GM18909 (cell line): Measurements from ENCODE around the gene LMAN1.

ENCODE experiments used
- ATAC-seq: cut with Tn5 transposase; IDR thresholded peaks from one replicate; pipeline ENCODE4 v1.9.1; 2021; ENCODE audit warnings: mild to moderate bottlenecking; ENCODE audit not compliant: unreplicated experiment, poor library complexity

The LMAN1 gene, protein sequence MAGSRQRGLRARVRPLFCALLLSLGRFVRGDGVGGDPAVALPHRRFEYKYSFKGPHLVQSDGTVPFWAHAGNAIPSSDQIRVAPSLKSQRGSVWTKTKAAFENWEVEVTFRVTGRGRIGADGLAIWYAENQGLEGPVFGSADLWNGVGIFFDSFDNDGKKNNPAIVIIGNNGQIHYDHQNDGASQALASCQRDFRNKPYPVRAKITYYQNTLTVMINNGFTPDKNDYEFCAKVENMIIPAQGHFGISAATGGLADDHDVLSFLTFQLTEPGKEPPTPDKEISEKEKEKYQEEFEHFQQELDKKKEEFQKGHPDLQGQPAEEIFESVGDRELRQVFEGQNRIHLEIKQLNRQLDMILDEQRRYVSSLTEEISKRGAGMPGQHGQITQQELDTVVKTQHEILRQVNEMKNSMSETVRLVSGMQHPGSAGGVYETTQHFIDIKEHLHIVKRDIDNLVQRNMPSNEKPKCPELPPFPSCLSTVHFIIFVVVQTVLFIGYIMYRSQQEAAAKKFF

DNA sequence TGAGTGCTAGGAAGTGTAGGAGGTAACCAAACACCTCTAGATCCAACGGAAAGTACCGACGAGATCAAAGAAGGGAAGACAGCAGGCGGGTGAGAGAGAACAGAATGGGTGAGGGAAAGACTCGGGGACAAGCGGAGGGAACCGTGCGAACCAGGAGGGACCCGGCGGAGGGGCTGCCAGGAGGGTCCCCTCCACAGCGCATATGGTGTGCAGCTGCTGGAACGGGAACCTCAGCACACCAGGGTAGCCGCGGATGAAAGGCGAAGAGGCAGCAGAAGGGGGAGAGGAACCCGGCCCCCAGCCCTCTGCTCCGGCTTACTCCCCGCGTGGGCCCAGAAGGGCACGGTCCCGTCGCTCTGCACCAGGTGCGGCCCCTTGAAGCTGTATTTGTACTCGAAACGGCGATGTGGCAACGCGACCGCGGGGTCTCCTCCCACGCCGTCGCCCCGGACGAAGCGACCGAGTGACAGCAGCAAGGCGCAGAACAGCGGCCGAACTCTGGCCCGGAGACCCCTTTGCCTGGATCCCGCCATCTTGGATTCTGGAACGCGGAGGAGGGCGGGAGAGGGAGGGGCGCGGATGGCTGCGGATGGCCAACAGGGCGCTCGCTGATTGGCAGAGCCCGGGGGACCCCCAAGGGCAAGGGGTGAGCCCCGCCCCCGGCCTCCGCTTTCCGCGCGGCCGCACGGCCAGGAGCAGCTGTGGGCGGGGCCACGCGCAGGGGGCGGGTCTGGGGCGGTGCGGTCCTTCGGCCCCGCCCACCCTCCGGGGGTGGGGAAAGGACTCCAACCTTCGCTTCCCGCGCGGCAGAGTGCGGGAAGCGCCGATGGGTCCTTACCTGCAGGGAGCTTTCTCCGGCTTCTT is at the start of gene LMAN1:
Gene LMAN1, minus strand, starts transcription at position 554 of the 864 bp plus-strand sequence. Its CDS starts 21 bp downstream, at position 533.
- ATAC-seq = peak; percentile 97

GRCh38 chr18:59402432-59403090 is 43.5 kb upstream of the LMAN1 start:
- ATAC-seq = peak; percentile 96

DNA sequence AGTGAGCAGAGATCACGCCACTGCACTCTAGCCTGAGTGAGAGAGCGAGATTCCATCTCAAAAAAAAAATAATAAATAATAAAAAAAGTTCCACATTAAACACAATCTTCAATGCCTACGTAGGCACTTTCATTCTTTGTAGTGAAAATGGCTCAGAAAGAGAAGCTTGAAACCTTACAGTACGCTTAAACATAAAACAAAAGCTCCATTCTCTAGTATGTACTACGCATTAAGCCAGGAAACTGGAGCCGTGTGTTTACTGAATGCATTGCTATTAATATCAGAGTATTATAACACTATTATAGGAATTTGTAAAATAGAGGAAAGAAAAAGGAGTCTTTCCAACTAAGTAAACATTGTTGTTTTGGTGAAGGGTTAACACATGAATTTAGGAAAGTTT is 41.3 kb upstream of the LMAN1 start:
- ATAC-seq = no peak

DNA sequence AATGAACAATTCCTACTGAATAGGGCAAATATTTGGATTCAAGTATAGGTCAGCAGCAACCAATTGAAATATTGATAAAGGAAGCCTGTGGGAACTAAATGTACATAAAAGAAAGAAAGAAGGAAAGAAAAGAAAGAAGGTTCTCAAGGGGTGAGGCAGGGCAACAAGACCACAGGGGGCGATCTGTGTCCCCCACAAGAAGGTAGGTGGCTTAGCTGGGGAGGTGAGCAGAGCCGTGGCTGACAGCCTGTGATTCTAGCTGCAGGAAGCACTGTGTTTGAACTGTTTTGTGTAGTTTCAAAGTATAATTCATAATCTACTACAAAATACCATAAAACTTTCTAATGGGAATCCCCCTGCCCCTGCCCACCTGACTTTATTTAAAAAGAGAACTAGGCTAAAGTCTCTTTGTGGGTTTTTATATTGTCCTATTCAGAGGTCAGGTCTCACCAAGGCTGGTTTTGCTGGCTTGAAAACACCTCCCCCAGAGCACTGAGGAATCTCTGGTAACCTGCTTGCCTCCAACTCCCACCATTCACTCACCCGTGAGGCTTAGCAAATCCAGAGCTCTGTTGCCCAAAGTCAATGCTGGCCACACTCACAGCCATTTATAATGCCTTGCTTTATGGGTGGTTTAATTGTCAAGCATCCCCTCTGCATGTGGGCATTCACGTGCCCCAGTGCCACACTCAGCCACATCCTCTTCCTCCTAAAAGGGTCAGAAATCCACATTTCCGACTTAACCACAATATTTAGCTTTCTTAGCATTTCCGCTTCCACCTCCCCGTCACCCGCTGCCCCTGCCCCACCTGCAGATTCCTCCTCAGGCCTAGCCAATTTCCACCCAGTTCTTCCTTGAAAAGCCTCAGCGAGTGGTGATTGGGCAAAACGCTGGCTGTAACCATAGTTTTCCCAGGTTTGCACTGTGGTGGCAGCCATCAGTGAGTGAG is 36.4 kb upstream of the LMAN1 start:
- no peak for ATAC-seq

GRCh38 chr18:59393381-59393780 is 34.3 kb upstream of the LMAN1 start:
- no peak for ATAC-seq

DNA sequence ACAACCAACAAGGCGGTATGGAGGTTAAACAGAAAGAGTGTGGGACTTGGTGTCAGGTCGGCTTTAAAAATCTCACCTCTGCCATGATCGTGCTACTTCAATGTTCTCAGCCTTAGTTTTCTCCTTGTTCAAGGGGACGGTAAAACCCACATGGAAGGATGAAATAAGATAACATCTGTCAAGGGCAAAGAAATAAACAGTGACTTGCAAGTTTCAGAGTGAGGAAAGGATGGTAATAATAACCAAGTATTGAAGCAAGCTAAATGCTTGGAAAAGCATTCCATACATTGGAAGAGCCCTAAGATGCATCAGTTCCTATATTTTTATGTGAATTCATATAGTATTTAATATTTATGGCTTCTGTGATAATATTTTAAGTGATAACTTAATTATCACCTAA is 29.8 kb upstream of the LMAN1 start:
- no peak for ATAC-seq

DNA sequence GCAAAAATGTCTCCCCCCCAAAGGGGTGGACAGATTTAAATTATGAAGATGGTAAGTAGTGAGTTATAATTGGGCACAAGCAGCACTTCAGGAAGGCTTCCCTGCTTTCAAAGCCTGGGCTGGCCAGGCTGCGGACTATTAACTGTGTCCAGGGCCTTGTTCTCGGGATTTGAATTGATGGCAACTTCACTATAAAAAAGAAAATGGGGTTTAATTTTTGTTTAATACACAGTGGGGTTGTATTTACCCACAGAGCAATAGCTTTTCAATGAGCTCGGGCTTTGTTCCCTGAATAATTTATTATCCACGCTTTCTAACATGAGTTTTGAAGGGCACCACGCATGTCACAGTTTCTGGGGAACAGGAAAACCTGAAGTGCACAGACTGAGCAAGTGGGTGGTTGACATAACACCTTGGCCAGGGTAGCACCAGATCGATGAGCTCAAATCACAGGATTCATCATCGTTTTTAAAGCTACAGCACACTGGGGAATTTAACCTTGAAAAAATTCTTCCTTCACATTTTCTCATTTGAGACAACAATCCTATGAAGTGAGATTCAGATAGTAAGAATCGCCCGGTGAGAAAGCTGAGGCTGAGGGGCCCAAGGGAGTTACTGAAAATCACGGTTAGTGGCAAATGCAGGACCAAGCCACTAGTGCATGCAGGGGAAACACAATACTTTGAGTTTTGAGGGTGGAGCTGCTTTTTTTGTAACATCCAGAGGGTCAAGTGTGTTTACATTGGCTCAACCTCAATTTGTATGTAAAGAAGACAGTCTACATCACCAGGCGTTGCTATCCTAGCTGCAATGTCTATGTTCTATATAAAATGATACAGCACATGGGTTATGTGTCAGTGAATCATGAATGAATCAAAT is 28.9 kb upstream of the LMAN1 start:
- ATAC-seq = no peak

DNA sequence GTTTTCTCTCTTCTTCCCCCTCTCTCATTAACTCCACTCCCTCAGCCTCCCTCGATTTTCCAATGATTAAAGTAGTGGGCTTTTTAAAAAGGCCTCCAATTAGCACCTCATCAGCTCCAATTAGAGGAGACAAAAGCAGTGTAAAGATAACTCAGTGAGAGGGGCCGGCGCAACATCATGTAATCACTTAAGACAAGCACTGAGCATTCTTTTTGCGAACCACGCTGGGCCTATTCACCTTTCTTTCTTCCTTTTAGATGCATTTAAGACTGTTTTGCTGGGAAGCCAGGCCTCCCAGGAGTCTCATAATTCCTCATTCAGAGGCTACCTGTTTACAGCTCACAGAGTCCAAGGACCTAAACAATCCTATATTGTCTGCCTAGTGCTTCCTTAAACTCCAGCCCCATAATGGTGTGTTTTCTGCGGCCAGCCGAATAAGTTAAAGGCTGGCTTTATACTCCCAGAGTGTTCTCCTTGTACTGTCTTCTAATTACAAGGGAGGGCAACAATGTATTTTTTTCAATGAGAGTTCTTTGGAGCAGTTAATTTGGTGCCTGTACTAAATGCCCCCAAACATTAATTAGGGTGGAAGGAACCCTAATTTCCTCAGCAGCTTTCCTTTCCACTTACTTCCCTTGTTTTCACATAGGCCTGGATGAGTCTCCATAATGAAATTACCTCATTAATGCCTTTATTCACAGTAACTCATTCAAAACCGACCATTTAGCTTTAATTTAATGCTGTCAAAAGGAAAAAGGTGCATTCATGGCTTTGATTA is 28.0 kb upstream of the LMAN1 start:
- no peak for ATAC-seq

- no peak for ATAC-seq
Observed at GRCh38 chr18:59385191-59385590, 26.1 kb upstream of the LMAN1 start.

GRCh38 chr18:59383851-59384250 is 24.8 kb upstream of the LMAN1 start:
- ATAC-seq = no peak

DNA sequence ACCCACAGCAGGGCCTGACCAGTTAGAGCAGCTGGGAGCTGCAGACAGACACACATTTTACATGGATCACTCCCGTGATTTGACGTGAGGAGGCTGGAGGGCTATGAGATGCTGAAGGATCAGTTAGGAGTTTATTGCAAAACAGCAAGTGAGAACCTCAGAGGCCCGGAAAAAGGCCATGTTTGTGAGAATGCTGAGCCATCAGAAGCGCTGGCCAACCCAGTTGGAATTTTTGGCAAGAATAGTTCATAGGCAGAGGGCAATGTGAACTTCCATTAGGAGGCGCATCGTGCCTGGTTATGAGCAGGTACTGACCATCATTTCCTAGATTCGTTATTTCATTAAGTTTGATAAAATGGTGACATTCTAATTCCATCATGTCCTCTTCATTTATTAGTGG is 23.3 kb upstream of the LMAN1 start:
- ATAC-seq = no peak

DNA sequence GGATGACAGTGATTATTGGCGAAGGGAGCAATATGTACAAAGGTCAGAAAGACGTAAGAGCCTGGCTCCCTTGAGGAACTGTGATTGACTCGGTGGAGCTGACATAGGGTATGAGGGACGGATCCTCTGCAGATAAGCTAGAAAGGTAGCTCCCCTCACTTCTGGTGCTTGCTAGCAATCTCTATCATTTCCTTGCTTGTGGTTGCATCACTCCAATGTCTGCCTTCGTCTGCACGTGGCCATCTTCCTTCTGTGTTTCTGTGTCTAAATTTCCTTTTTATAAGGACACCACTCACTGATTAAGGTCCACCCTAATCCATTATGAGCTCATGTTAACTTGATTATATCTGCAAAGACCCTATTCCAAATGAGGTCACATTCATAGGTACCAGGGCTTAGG is 22.9 kb upstream of the LMAN1 start:
- ATAC-seq = no peak

GRCh38 chr18:59380706-59381105 is 21.6 kb upstream of the LMAN1 start:
- ATAC-seq = no peak

DNA sequence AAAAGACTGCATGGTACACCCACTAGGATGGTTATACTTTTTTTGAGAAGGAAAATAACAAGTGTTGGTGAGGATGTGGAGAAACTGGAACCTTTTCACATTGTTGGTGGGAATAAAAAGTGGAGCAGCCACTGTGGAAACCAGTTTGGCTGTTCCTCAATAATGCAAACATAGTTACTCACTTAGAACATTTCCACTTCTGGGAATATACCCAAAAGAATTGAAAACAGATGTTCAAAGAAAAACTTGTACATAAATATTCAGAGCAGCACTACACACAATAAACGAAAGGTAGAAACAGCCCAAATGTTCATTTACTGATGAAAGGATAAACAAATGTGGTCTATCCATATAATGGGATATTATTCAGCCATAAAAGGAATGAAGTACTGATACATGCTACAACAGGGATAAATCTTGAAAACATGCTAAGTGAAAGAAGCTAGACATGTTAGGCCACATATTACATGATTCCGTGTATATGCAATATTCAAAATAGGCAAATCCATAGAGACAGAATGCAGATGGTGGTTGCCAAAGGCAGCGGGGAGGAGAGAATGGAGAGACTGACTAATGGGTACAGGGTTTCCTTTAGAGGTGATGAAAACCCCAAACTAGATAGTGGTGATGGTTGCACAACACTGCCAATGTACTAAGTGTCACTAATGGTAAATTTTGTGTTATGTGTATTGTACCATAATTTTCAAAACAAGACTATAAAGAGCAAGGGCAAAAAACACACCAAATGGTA is 20.9 kb upstream of the LMAN1 start:
- ATAC-seq = no peak

DNA sequence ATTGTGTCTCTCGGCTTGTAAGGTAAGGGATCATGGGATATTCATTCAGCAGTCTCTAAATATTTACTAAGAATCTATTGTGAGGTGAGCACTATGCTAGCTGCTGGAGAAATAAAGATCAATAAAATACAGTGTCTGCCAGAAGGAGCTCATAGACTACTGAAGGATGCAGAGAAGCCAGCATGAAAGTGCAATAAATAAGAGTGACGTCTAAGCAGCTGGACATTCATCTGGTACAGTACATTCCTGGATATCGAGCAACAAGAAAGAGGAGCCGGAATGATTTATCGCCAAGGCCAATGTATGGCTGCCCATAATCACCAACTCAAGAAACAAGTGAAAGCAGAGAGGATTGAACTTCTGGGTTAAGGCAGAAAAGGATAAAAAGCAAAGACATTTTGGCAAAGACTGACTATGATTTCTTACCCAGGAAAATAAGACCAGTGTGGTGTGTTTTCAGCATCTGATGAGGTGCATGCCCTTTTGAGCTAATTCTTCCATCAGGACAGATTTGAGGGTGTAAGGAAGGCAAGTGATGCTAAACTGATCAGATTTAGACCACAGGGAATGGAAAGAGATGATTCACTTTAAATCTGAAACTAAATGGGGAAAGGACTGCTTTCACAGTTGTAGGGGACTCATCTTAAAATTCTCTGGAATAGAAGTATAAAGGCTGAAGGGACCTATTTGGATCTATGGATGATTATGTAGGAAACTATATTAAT is 18.7 kb upstream of the LMAN1 start:
- no peak for ATAC-seq

DNA sequence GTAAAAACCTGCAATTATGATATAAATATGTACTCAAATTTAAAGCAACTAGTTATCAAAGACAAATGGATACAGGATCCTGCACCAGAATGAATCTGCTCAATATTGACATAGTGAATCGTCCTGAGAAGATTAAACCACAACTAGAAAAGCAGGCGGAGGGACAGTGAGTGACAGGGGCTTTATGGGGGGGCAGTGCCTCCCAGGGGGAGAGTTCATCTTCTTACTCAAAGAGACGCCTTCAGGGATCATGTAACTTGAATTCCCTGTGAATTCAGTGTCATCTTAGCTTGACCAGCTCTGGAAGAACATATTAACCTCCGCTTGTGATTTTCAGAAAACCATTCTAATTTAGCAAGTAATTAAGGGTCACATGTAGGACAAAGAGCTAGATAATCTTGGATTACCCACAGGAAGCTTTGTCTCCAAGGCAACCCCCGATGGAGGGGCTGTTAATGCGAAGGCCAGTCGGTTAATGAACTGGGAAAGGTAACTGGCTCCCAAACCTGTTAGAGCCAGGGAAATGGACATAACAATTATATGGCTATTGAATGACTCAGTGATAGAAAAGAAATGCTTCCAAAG is 17.4 kb upstream of the LMAN1 start:
- ATAC-seq = no peak
